GM12892 (cell line): Measurements from ENCODE around the gene PVR.

ENCODE experiments used
- POLR2A ChIP-seq: IDR thresholded peaks from 2 replicates; pipeline ENCODE4 v1.6.1; 2011; ENCODE audit warnings: low read depth, low read length, control low read depth
- POLR2AphosphoS5 ChIP-seq: IDR thresholded peaks from 2 replicates; pipeline ENCODE4 v1.6.1; 2011; ENCODE audit warnings: low read depth, low read length, control low read depth
- TAF1 ChIP-seq: IDR thresholded peaks from 2 replicates; pipeline ENCODE4 v1.6.1; 2011; ENCODE audit warnings: low read depth, mild to moderate bottlenecking, control low read depth, low read length, borderline replicate concordance

DNA sequence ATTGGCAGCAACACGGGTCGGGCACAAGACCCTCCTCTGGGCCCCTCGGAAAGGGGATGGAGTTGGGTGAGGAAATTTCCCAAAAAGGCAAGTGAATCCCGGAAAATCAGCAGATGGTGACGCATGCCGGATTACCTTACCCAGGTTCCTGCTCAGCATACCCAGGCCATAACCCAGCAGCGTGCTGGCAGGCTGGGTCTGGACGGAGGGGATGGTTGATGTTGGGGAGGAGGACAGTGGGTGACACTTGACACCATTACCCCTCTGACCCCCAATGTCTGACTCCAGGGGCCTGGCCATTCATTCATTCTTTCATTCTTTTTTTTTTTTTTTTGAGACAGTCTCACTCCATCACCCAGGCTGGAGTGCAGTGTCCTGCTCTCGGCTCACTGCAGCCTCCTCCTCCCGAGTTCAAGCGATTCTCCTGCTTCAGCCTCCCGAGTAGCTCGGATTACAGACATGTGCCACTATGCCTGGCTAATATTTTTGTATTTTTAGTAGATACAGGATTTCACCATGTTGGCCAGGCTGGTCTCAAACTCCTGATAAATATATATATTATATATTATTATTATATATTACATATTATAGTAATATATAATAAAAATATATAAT, 799 bp downstream of the PVR start:
- TF ChIP-seq TAF1 = no peak
- TF ChIP-seq POLR2AphosphoS5 = no peak
- TF ChIP-seq POLR2A = no peak
